OCI-LY1 (cell line): ENCODE results near the gene PIGN.

Experiments used
- H2AFZ ChIP-seq: fragments of 200-600 bp; sonication (generic), shearing (Covaris generic); 2 replicates; pipeline ENCODE4 v1.6.0; 2014; ENCODE audit warnings: antibody characterized with exemption, mild to moderate bottlenecking, low read length
- H3F3A ChIP-seq: fragments of 200-600 bp; sonication (generic), shearing (Covaris generic); 2 replicates; pipeline ENCODE4 v1.6.0; 2014; ENCODE audit warnings: mild to moderate bottlenecking, antibody characterized with exemption, low read length, moderate library complexity; ENCODE audit not compliant: insufficient read depth
- H3K27ac ChIP-seq: fragments of 200-600 bp; sonication (generic); 2 replicates; pipeline ENCODE4 v1.5.1; 2014; ENCODE audit warnings: low read length, mixed run types, mild to moderate bottlenecking, low read depth; ENCODE audit not compliant: poor library complexity, severe bottlenecking
- H3K27me3 ChIP-seq: fragments of 200-600 bp; sonication (generic); 2 replicates; pipeline ENCODE4 v1.6.0; 2014; ENCODE audit warnings: antibody characterized with exemption, mild to moderate bottlenecking, low read length, moderate library complexity; ENCODE audit not compliant: insufficient read depth
- H3K36me3 ChIP-seq: fragments of 200-600 bp; sonication (generic); 2 replicates; pipeline ENCODE4 v1.6.1; 2014; ENCODE audit warnings: mild to moderate bottlenecking, antibody characterized with exemption, low read length, moderate library complexity, mixed read lengths; ENCODE audit not compliant: insufficient read depth
- H3K4me1 ChIP-seq: fragments of 200-600 bp; sonication (generic); 2 replicates; pipeline ENCODE4 v1.5.1; 2014; ENCODE audit warnings: mild to moderate bottlenecking, low read length, moderate library complexity; ENCODE audit not compliant: insufficient read depth, severe bottlenecking
- H3K4me2 ChIP-seq: fragments of 200-600 bp; sonication (generic), shearing (Covaris generic); 2 replicates; pipeline ENCODE4 v1.6.1; 2014; ENCODE audit warnings: low read length
- H3K4me3 ChIP-seq: fragments of 200-600 bp; sonication (generic); 2 replicates; pipeline ENCODE4 v1.5.1; 2014; ENCODE audit warnings: low read length, low read depth, mild to moderate bottlenecking, mixed read lengths; ENCODE audit not compliant: poor library complexity, severe bottlenecking
- H3K79me2 ChIP-seq: fragments of 200-600 bp; shearing (Covaris generic); 2 replicates; pipeline ENCODE4 v1.6.1; 2016; ENCODE audit warnings: mixed run types, low read length, mixed read lengths; ENCODE audit not compliant: insufficient read depth
- H3K9ac ChIP-seq: fragments of 200-600 bp; sonication (generic), shearing (Covaris generic); 2 replicates; pipeline ENCODE4 v1.6.1; 2014; ENCODE audit warnings: mild to moderate bottlenecking, low read length, mixed read lengths
- H3K9me2 ChIP-seq: fragments of 200-600 bp; sonication (generic), shearing (Covaris generic); 2 replicates; pipeline ENCODE4 v1.6.1; 2014; ENCODE audit warnings: low read depth, mild to moderate bottlenecking, low read length, mixed read lengths
- H3K9me3 ChIP-seq: fragments of 200-600 bp; shearing (Covaris generic); 2 replicates; pipeline ENCODE4 v1.6.1; 2014; ENCODE audit warnings: low read length, mixed read lengths
- H4K20me1 ChIP-seq: fragments of 200-600 bp; sonication (generic), shearing (Covaris generic); 2 replicates; pipeline ENCODE4 v1.6.0; 2016; ENCODE audit warnings: mild to moderate bottlenecking, low read length; ENCODE audit not compliant: insufficient read depth
- CTCF ChIP-seq: fragments of 200-600 bp; sonication (generic), shearing (Covaris generic); IDR thresholded peaks from 2 replicates; pipeline ENCODE4 v1.5.1; 2017; ENCODE audit warnings: mild to moderate bottlenecking, antibody characterized with exemption, low read length, moderate library complexity, mixed read lengths
- EZH2 ChIP-seq: fragments of 200-600 bp; sonication (generic), shearing (Covaris generic); IDR thresholded peaks from 2 replicates; pipeline ENCODE4 v1.8.0; 2017; ENCODE audit warnings: borderline replicate concordance, mixed run types, mild to moderate bottlenecking, antibody characterized with exemption, low read length, moderate library complexity, mixed read lengths

Gene PIGN

GRCh38 chr18:62028715-62029114 lies 158.1 kb downstream of the PIGN start:
- no peak overlapping the region for H3K9ac ChIP-seq
- H3K9me3 ChIP-seq, result no peaks in the 10 kb centered on the region
- no peaks in the 10 kb centered on the region for H4K20me1 ChIP-seq
- no peak overlapping the region for H3K27ac ChIP-seq
- H3K9me2 ChIP-seq, result no peaks in the 10 kb centered on the region
- no peaks in the 10 kb centered on the region for H3K4me1 ChIP-seq
- no peaks in the 10 kb centered on the region for H3K79me2 ChIP-seq
- H3K27me3 ChIP-seq, result no peaks in the 10 kb centered on the region
- no peak overlapping the region for H3K4me3 ChIP-seq
- H3K4me2 ChIP-seq, result no peak overlapping the region
- no peak overlapping the region for H2AFZ ChIP-seq
- no peaks in the 10 kb centered on the region for H3K36me3 ChIP-seq
- TF ChIP-seq EZH2 (no peak), CTCF (no peak)
- H3F3A ChIP-seq, result no peaks in the 10 kb centered on the region

GRCh38 chr18:62027914-62028520 lies 158.8 kb downstream of the PIGN start:
- no peaks in the 10 kb centered on the region for H3K36me3 ChIP-seq
- H2AFZ ChIP-seq, result no peak overlapping the region
- no peaks in the 10 kb centered on the region for H3K9me3 ChIP-seq
- no peaks in the 10 kb centered on the region for H3K4me1 ChIP-seq
- no peak overlapping the region for H3K4me2 ChIP-seq
- H3K27me3 ChIP-seq, result no peaks in the 10 kb centered on the region
- TF ChIP-seq CTCF (no peak), EZH2 (no peak)
- no peak overlapping the region for H3K4me3 ChIP-seq
- no peaks in the 10 kb centered on the region for H3K79me2 ChIP-seq
- no peak overlapping the region for H3K9ac ChIP-seq
- no peaks in the 10 kb centered on the region for H4K20me1 ChIP-seq
- no peak overlapping the region for H3K27ac ChIP-seq
- H3K9me2 ChIP-seq, result no peaks in the 10 kb centered on the region
- H3F3A ChIP-seq, result no peaks in the 10 kb centered on the region

- no peaks in the 10 kb centered on the region for H3K9me3 ChIP-seq
- H3K4me1 ChIP-seq, result no peaks in the 10 kb centered on the region
- H3K4me3 ChIP-seq, result no peak overlapping the region
- H2AFZ ChIP-seq, result no peak overlapping the region
- H3K27ac ChIP-seq, result no peak overlapping the region
- no peaks in the 10 kb centered on the region for H3K9me2 ChIP-seq
- no peak overlapping the region for H3K4me2 ChIP-seq
- no peaks in the 10 kb centered on the region for H3K27me3 ChIP-seq
- H3K36me3 ChIP-seq, result no peaks in the 10 kb centered on the region
- H3F3A ChIP-seq, result no peaks in the 10 kb centered on the region
- H4K20me1 ChIP-seq, result no peaks in the 10 kb centered on the region
- H3K9ac ChIP-seq, result no peak overlapping the region
- no peaks in the 10 kb centered on the region for H3K79me2 ChIP-seq
- TF ChIP-seq EZH2, result no peak
- TF ChIP-seq CTCF, result no peak
Measured at GRCh38 chr18:62026586-62026985, 160.3 kb downstream of the PIGN start.
